GM10248 (cell line): ENCODE results near the gene KAZN.

Experiments used
- CTCF ChIA-PET: fragments of 300-600 bp; sonication (Branson Sonifier 250); formaldehyde crosslinking; extraction: SDS; loops from one replicate; lab custom pipeline; 2021; ENCODE audit warnings: antibody characterized with exemption; lab: Yijun Ruan, JAX
- POLR2A ChIA-PET: fragments of 350-650 bp; sonication (Branson Sonifier 250); formaldehyde crosslinking; extraction: SDS; loops from one replicate; lab custom pipeline; 2020; ENCODE audit warnings: antibody characterized with exemption; lab: Yijun Ruan, JAX
- DNase-seq: peaks from one replicate; pipeline ENCODE4 v3.0.0; 2012; ENCODE audit errors: extremely low spot score
- CTCF ChIP-seq: IDR thresholded peaks from 2 replicates; pipeline ENCODE4 v1.5.1; 2012; ENCODE audit warnings: mild to moderate bottlenecking, low read depth; ENCODE audit errors: extremely low read depth, missing control alignments, control extremely low read depth

KAZN gene

GRCh38 chr1:14843525-14843924 lies 245.0 kb downstream of the KAZN start:
- DNase-seq, result no peak
- ChIA-PET CTCF (no interaction called here), POLR2A (no interaction called here)
- no peak for TF ChIP-seq CTCF

GRCh38 chr1:14844356-14844755 lies 245.9 kb downstream of the KAZN start:
- TF ChIP-seq CTCF, result no peak
- no peak for DNase-seq
- ChIA-PET POLR2A (no interaction called here), CTCF (interaction anchor here (1.0 kb wide), 1 partner anchor 10 kb away, joined by 3 read pairs; no protein-coding TSS in a partner anchor)

- ChIA-PET POLR2A (no interaction called here), CTCF (interaction anchor here (1.0 kb wide), 1 partner anchor 10 kb away, joined by 3 read pairs; no protein-coding TSS in a partner anchor)
- no peak for DNase-seq
- no peak for TF ChIP-seq CTCF
Measured at GRCh38 chr1:14844923-14845617, 246.6 kb downstream of the KAZN start.

GRCh38 chr1:14845851-14846250 lies 247.4 kb downstream of the KAZN start:
- ChIA-PET CTCF (interaction anchor here (1.5 kb wide), 1 partner anchor 12 kb away, joined by 4 read pairs; no protein-coding TSS in a partner anchor), POLR2A (no interaction called here)
- no peak for TF ChIP-seq CTCF
- no peak for DNase-seq

- DNase-seq, result no peak
- ChIA-PET CTCF (interaction anchor here (1.5 kb wide), 1 partner anchor 12 kb away, joined by 4 read pairs; no protein-coding TSS in a partner anchor), POLR2A (no interaction called here)
- no peak for TF ChIP-seq CTCF
Measured at GRCh38 chr1:14846688-14847087, 248.2 kb downstream of the KAZN start.

- no peak for DNase-seq
- ChIA-PET POLR2A (no interaction called here), CTCF (interaction anchor here (1.4 kb wide), 1 partner anchor 11 kb away, joined by 3 read pairs; no protein-coding TSS in a partner anchor)
- no peak for TF ChIP-seq CTCF
Measured at GRCh38 chr1:14848203-14848602, 249.7 kb downstream of the KAZN start.
